ENCODE measurements around the gene MYH7B. TPM values are rescaled to one million over a fixed set of nuclear protein-coding genes. Genes with fewer than 3 reads are reported as not detected.
A peak's percentile ranks its signal among the peaks of the same experiment; 100 is the strongest.

Gene MYH7B
- total RNA-seq, 1 experiment from 2014 or later: 0.22 TPM

- no peaks in the 10 kb centered on the region for H3K79me1 ChIP-seq (ENCODE audit: insufficient read depth, low read depth, low read length, poor library complexity, severe bottlenecking)
- H3K23ac ChIP-seq (ENCODE audit: insufficient read length, low read depth, low read length): no peak overlapping the region
- H2AFZ ChIP-seq (ENCODE audit: low read length): no peak overlapping the region
- H3K9ac ChIP-seq (ENCODE audit: extremely low read depth, insufficient read length, low read length): no peak overlapping the region
- H2BK5ac ChIP-seq (ENCODE audit: insufficient read length, low read length): no peak overlapping the region
- H3K27ac Mint-ChIP-seq: peak overlapping the region; percentile 43 to 89 (median 45); a peak in 4 of 7 replicates
- H3K36me3 Mint-ChIP-seq (ENCODE audit: insufficient read depth in 1 of 3, low read depth in 3 of 3): peaks cover 13 to 75% (median 52%) of the 10 kb centered on the region in 3 experiments; a peak in 6 of 7 replicates
- H4K20me1 ChIP-seq (ENCODE audit: control insufficient read depth, insufficient read depth, insufficient read length): no peaks in the 10 kb centered on the region
- no peak for TF ChIP-seq CTCF (conservative IDR thresholded peaks at IDR 0.05)
- no peak overlapping the region; a peak in 1 of 5 replicates for H3K4me3 Mint-ChIP-seq
- no peak overlapping the region for H3K14ac ChIP-seq (ENCODE audit: insufficient read depth, low read length)
- H3K4me1 ChIP-seq (ENCODE audit: insufficient read depth, low read length): no peaks in the 10 kb centered on the region
- no peaks in the 10 kb centered on the region for H3K27me3 ChIP-seq (ENCODE audit: insufficient read depth, low read length)
- no peaks in the 10 kb centered on the region for H3K9me3 ChIP-seq (ENCODE audit: control insufficient read depth, low read depth, low read length)
- no peak overlapping the region for H3K18ac ChIP-seq (ENCODE audit: insufficient read length, low read depth, low read length)
- no peaks in the 10 kb centered on the region for H3K23me2 ChIP-seq (ENCODE audit: insufficient read length, low read depth, low read length, poor library complexity, severe bottlenecking)
- no peak overlapping the region for H4K91ac ChIP-seq (ENCODE audit: insufficient read length, low read depth, low read length)
- H4K5ac ChIP-seq (ENCODE audit: insufficient read length, low read depth, low read length): no peak overlapping the region
- WGBS (ENCODE audit: extremely low coverage, insufficient read length, low lambda C conversion rate): no CpG with 5 or more reads among the region's 2 CpGs
- H2BK12ac ChIP-seq (ENCODE audit: insufficient read length, low read depth, low read length): no peak overlapping the region
- H2AK5ac ChIP-seq (ENCODE audit: insufficient read length, low read length): no peak overlapping the region
- H3K56ac ChIP-seq (ENCODE audit: insufficient read length, low read depth, low read length): no peak overlapping the region
- no peak overlapping the region for H3K4me2 ChIP-seq (ENCODE audit: insufficient read depth, insufficient read length, low read length)
- no peak overlapping the region for H3K4ac ChIP-seq (ENCODE audit: low read depth, low read length)
- H2BK20ac ChIP-seq (ENCODE audit: low read depth, low read length, poor library complexity, severe bottlenecking): no peak overlapping the region
- H2BK120ac ChIP-seq (ENCODE audit: low read depth, low read length, poor library complexity, severe bottlenecking): no peak overlapping the region
- no peak overlapping the region for H4K8ac ChIP-seq (replicated peaks; ENCODE audit: insufficient read length, low read depth, low read length)
- no peak overlapping the region for H3K27ac ChIP-seq (ENCODE audit: insufficient read length, low read depth, low read length)
- no peaks in the 10 kb centered on the region; a peak in 1 of 5 replicates for H3K9me3 Mint-ChIP-seq
- no peaks in the 10 kb centered on the region; the same call in 1 of the 2 replicates for H3K27me3 Mint-ChIP-seq (ENCODE audit: low read depth)
- peaks cover 5 to 11% of the 10 kb centered on the region in 2 experiments for H3K4me1 Mint-ChIP-seq
- H2BK15ac ChIP-seq (ENCODE audit: low read depth, low read length): no peak overlapping the region
- no peaks in the 10 kb centered on the region for H3K79me2 ChIP-seq (ENCODE audit: insufficient read depth, low read length)
- H3T11ph ChIP-seq (ENCODE audit: low read length): no peak overlapping the region
- DNase-seq: no peak
Measured at GRCh38 chr20:34997774-34998173, 42.1 kb downstream of the MYH7B start.
